ENCODE results near the gene DLG1.
"Not testable (repeated sequence)": the region's sequence is repeated elsewhere in the genome, so short reads cannot be mapped to it uniquely, and the experiment has no call there.

Gene DLG1

GRCh38 chr3:197286678-197287077 is 11.7 kb downstream of the DLG1 start:
- no peak for DNase-seq

- DNase-seq: no peak
These were observed 12.9 kb downstream of the DLG1 start for GRCh38 chr3:197285557-197285956.

GRCh38 chr3:197283045-197283444 is 15.4 kb downstream of the DLG1 start:
- DNase-seq: no peak

GRCh38 chr3:197281849-197282248 is 16.6 kb downstream of the DLG1 start:
- no peak for DNase-seq

- DNase-seq: no peak
These were observed 18.3 kb downstream of the DLG1 start for GRCh38 chr3:197280156-197280555.

- DNase-seq: no peak
These were observed 19.5 kb downstream of the DLG1 start for GRCh38 chr3:197278933-197279332.

- DNase-seq: not testable (repeated sequence)
These were observed 21.6 kb downstream of the DLG1 start for GRCh38 chr3:197276808-197277207.

GRCh38 chr3:197270558-197271317 is 27.7 kb downstream of the DLG1 start:
- no peak for DNase-seq

GRCh38 chr3:197269024-197269423 is 29.4 kb downstream of the DLG1 start:
- DNase-seq: no peak

GRCh38 chr3:197268294-197268693 is 30.1 kb downstream of the DLG1 start:
- no peak for DNase-seq

- DNase-seq: no peak
These were observed 32.1 kb downstream of the DLG1 start for GRCh38 chr3:197266331-197266730.

- no peak for DNase-seq
These were observed 35.7 kb downstream of the DLG1 start for GRCh38 chr3:197262709-197263108.

- DNase-seq: no peak
These were observed 37.3 kb downstream of the DLG1 start for GRCh38 chr3:197261164-197261509.

- no peak for DNase-seq
These were observed 37.8 kb downstream of the DLG1 start for GRCh38 chr3:197260491-197261163.

GRCh38 chr3:197259096-197259495 is 39.3 kb downstream of the DLG1 start:
- no peak for DNase-seq

- DNase-seq: no peak
These were observed 40.1 kb downstream of the DLG1 start for GRCh38 chr3:197258168-197258755.

GRCh38 chr3:197257711-197258110 is 40.7 kb downstream of the DLG1 start:
- DNase-seq: no peak

- DNase-seq: peak; percentile 3 to 60
These were observed 41.5 kb downstream of the DLG1 start for GRCh38 chr3:197256836-197257444.

GRCh38 chr3:197256104-197256503 is 42.3 kb downstream of the DLG1 start:
- DNase-seq: no peak

- DNase-seq: no peak
These were observed 45.0 kb downstream of the DLG1 start for GRCh38 chr3:197253238-197253947.

- DNase-seq: no peak
These were observed 48.9 kb downstream of the DLG1 start for GRCh38 chr3:197249542-197249941.

- no peak for DNase-seq
These were observed 50.1 kb downstream of the DLG1 start for GRCh38 chr3:197248341-197248740.

- no peak for DNase-seq
These were observed 53.7 kb downstream of the DLG1 start for GRCh38 chr3:197244751-197245150.
